ENCODE data around the gene CS.
A peak's percentile ranks its signal among the peaks of the same experiment; 100 is the strongest.
"Not testable (repeated sequence)": the region's sequence is repeated elsewhere in the genome, so short reads cannot be mapped to it uniquely, and the experiment has no call there.

CS gene

DNA sequence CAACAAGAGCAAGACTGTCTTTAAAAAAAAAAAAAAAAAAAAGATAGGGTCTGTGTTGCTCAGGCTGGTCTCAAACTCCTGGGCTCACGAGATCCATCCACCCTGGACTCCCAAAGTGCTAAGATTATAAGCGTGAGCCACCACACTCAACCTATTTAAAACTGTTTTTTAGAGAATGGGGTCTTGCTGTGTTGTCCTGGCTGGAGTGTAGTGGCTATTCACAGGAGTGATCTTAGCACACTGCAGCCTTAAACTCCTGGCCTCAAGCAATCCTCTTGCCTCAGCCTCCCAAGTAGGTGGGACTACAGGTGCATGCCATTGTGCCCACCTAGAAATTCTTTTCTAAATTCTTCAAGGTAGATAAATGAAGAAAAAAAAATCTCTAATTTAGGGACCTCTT is 25.8 kb downstream of the CS start:
- DNase-seq = no peak

DNA sequence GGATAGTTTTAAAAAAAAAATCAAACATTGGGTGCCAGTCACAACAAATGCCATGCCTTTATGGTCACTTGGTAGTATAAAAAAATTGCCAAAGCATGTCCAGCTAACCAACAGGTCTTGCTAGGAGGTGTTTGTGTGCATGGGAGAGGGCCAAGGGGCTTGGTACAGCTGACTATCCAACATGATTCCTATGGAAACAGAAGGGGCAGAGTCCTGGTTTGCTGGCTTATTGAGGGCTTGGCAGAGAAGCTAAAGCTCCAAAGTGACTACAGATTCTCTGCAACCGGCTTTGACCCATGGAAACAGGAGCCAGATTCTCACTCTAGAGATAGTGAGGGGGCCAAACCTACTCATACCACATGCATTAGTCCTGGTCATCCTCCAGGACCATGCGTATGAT is 27.7 kb downstream of the CS start:
- not testable (repeated sequence) for DNase-seq

DNA sequence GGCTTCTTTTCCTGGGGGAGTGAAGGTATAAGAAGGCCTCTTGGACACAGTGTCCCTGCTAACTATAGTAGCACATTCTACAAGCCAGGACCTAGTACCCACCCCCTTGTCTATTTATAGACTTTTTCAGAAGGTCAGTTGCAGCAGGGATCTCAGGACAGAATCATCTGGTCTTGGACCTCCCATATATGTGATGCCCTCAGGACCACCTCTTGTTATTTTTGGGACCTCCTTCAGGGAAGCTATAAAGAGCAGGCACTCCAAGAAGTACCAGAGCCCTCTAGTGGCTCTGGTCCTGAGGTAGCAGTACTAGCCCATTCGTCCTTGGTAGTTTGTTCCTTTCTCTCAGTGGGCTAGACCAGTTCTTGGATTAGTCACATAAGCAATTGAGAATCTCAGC is 29.1 kb downstream of the CS start:
- DNase-seq = no peak

DNA sequence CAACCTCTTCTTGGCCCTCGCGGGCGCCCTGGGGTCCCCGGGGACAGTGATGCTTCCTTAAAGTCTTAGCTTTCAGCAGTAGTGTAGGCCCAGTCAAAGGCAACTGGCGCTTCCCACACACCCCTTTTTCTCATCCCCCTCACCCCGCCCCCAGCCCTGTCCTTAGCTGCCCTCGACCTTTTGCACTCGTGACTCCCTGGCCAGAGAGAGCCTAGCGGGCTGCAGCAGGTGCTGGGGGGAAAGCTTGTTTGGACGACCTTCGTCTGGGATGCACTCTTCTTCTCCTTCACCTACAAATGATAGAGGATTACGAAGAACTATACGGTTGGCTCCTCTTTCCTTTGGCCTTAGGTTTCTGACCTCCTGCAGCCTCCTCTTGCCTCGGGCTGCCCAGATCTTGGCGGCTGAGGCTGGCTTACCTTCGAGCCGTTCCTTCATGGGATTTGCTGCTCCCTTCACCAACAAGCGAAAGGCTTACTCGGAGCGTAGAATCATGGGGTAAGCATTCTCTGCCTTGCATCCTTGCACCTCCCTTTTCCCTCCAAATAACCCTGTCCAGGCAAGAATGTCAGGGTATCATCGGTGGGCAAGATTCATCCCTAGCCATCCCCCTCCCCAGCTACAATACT is 32.6 kb downstream of the CS start:
- no peak for DNase-seq

DNA sequence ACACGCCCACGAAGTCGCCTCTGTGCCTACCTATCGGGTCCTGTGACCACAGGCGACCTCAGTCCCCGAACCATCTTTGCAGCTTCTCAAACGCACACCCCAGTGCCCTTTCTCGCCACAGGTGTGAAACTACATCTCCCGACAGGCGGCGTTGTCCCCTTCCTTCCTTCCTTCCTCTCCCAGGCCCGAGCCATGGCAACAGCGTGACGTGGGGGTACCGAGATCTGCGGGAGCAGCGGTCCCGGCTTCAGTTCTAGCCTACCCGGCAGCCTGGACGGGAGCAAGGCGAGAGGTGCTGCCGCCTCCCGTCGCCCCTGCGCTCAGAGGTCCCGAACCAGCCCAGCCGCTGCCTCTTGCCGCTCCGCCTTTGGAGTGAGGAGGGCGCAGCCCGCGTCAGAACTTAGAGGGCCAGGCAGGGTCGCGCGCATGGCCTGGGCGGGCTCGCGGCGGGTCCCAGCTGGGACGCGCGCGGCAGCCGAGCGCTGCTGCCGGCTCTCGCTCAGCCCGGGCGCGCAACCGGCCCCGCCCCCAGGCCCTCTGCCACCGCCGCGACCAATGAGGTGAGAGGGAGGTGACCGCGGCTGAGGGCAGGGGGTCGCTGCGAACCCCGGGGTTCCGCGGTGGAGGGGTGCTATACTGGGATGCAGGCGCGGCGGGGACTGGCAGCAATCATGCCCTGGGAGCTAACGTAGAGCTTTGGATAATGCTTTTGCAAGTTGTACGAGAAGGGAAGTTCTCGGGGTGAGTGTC is 33.3 kb downstream of the CS start, which contains the start of gene COQ10A:
COQ10A (plus strand) TSS at position 250 of the 750 bp plus-strand sequence; CDS start at position 427, 177 bp downstream.
- peak; percentile 85 for DNase-seq

DNA sequence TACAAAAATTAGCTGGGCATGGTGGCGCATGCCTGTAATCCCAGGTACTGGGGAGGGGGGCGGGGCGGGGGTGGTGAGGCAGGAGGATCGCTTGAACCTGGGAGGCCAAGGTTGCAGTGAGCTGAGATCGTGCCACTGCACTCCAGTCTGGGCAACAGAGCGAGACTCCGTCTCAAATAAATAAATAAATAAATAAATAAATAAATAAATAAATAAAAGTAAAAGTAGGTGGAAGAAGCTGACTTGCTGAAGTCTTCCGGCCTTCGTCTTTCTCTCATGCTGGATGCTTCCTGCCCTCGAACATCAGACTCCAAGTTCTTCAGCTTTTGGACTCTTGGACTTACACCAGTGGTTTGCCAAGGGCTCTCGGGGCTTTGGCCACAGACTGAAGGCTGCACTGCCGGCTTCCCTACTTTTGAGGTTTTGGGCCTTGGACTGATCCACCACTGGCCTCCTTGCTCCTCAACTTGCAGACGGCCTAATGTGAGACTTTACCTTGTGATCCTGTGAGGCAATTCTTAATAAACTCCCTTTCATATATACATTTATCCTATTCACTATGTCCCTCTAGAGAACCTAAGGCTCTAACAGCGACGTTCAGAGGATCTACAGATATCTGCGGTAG is 34.0 kb downstream of the CS start:
- not testable (repeated sequence) for DNase-seq

DNA sequence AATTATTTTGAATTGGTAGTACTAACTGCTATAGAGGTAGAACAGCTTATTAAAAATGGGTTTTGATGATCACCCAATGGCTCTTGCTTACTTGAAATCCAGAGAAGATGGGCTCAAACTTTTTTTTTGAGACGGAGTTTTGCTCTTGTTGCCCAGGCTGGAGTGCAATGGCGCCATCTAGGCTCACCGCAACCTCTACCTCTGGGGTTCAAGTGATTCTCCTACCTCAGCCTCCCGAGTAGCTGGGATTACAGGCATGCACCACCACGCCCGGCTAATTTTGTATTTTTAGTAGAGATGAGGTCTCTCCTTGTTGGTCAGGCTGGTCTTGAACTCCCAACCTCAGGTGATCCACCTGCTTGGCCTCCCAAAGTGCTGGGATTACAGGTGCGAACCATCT is 37.2 kb downstream of the CS start:
- DNase-seq = not testable (repeated sequence)

DNA sequence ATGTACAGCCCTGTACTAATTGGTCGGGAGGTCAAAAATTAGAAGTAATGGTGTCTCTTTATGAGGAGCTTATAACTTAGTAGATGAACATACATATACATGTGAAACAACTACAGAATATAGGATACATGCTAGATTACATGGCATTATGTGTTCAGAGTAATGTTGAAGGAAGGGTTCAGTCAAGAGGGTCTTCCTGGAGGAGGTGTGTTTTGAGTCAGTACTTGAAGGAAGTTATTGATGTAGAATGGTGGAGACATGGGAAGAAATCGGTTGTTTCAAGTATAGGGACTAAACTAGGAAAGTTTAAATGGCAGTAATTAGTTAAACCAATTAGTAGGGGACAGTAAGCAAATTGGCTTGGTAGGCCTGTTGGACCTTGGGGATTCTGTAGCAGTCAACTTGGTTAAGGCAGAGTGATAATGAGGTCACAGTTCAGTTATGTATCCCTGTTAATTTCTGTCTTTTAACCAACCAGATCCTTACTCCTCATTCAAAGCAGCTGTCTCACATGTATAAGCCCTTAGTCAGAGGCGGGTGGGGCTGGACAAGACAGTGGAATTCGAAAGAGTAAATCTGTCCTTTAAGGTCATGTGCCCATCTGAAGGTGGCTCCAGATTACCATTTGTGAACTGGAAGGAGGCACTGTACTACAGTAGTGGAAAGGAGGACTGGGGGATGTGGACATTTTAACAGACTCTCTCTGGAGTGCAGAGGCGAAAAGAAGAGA is 38.5 kb downstream of the CS start:
- no peak for DNase-seq

DNA sequence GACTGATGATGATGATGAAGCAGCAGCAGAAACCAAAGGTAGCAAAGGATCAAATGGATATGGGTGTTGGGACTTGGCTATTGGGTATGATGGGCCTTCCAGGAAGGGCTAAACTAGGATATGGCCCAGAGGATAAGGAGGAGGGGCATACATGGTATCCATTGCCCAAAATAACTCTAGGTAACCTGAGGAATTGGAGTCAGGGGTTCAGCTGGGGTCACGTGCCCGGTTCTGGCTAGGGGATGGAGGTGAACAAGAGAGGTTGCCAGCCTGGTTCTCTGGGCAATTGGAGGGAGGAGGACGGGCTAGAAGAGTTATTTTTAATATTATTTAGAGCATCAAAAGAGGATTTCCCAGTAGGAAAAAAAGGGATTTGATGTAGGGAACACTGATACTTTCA is 39.2 kb downstream of the CS start:
- no peak for DNase-seq

DNA sequence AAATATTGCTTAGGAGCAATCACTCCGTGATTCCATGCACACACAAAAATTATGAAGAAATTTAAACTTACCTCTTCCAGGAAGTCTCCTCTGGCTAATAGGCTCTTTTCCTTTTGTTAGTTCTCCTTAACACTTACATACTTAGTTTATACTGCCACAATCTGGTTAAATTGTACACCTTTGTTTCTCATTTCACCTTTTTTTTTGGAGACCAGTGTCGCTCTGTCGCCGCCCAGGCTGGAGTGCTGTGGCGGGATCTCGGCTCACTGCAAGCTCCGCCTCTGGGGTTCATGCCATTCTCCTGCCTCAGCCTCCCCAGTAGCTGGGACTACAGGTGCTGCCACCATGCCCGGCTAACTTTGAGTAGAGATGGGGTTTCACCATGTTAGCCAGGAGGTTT is 39.8 kb downstream of the CS start:
- DNase-seq = no peak

DNA sequence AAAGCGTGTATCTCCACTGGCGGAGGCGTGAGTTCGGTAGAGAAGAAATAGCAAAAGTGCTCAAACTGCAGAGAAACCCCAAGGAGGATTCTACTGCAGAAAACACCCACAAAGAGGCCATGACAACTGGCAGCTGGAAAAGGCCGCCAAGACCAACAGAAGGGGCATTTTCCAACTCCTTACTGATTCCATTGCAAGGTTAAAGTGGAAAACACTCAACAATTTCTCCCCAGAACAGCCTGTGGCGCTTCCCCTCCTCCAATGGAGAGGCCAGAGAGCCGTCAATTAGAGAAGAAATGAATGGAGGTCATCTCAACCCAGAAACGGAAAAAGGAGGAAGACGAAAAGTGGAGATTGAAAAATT is 41.3 kb downstream of the CS start:
- DNase-seq = no peak

DNA sequence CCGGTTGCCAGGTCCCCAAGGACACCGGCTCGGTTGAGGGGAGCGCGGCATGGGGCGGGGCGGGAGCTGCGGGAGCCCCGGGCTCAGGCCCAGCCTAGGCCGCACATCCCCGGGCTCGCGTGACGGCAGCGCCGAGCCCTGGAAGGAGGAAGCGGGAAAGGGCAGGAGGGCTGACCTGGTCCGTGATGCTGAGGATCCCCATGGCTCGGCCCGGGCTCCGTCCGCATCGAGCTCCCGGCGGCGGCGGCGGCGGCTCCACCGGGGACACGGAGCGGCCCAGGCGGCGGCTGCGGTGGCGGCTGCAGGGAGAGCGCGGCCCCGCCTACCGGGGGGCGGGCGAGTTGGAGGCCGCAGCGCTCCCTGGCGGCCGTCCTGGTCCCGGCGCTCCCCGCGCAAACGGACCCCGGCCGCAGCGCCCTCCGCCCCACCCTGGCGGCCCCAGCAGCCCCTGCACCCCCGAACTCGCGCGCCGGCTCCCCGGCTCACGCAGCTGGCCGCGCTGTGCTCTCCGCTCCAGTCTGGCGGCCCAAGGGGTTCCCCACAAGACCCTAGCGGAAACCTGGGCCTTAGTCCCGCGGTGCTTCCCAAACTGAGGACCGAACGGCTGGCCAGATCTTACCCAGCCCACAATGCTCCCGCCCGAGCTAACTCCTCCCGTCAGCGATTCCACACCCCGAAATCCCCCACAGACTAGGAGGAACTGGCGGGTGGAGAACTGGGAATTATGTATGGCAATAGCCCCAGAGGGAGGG is 41.9 kb downstream of the CS start, which contains the start of gene ANKRD52:
ANKRD52 (minus strand) TSS at position 317 of the 752 bp plus-strand sequence; CDS start at position 202, 115 bp downstream.
- DNase-seq = peak; percentile 85

DNA sequence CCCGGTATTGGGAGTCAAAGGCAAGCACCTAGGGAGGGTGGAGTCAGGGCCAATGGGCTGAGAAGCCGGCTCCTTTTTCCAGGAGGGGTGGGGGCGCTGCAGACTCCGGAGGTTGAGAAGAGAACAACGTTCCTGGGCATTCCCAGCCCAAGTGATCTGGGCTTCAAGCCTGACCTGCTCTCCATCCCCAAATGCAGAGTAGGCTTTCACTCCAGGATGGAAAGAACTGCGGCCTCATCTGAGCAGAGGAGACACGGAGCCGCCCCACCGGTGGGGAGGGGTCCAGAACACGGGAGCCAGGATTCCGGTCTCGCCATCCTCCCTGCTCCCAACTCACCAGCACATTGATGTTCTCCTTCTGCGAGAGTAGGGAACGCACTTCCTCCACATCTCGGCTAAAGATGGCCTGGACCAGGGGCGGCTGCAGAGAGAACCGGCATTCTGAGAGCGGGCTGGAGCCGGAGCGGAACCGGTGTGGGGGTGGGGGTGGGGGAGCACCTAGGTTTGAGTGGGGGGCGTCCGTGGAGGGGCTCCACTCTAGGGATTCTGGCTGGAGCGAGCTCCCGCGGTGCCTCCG is 42.6 kb downstream of the CS start:
- DNase-seq = no peak

DNA sequence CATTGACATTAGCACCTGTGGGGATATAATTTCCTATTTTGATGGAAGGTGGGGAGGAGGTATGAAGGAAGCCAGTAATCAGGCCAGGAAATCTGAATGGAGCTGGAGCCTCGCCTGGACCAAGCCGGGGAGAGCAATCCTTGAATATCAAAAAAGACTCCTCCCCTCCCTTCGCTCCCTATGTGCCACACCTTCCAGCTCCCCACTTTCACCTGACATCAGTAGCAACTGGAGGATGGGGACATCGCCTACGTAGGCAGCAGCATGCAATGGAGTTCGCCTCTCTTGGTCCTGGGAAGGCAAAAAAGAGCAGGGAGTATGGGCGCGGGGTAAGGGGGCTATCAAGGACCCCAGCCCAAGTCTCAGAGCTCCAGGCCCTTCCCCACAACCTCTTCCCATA is 43.1 kb downstream of the CS start:
- DNase-seq = no peak

DNA sequence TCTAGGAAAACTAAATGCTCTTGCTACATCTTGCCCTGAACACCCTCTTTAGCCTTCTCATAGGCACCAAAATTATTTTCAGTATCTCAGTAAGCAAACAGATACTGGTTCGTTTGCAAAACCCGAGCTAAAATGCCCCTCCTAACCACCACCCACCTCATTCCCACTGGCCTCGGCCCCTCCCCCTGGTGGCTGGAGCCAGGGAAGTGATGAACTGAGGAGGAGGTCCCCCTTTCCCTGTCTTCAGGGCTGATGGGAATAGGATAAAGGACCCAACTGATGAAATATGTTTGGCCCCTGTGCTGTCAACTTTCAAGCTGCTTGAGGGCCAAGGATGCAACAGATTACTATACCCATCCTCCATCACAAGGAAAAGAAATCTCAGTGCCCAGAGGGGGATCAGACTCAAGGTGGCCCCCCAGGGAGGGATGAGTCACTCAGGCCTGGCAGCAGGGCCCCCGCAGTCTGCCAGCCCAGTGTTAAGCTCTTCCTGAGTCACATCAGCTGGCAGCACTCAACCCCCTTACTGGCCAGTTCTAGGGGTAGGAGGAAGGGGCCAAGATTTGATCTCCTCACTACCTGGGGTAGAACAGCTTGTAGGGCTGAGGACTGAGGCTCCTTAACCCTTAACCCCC is 43.7 kb downstream of the CS start:
- no peak for DNase-seq

DNA sequence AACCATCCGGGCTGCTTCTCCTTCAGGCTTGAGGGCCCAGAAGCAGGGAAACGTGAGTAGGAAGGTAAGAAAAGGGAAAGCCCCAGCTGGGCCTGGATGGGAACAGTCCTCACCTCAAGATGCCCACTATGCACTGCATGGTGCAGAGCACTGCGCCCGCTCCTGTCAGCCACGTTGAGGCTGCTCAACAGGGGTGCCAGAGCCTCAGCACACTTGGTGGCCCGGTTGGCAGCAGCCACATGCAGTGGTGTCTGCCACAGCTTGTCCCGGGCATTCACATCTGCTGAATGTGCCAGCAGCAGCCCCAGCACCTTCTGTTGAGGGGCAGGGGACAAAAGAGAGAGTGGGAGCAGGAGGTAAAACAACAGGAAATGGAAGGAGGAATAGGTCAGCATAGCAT is 44.5 kb downstream of the CS start:
- DNase-seq = no peak

DNA sequence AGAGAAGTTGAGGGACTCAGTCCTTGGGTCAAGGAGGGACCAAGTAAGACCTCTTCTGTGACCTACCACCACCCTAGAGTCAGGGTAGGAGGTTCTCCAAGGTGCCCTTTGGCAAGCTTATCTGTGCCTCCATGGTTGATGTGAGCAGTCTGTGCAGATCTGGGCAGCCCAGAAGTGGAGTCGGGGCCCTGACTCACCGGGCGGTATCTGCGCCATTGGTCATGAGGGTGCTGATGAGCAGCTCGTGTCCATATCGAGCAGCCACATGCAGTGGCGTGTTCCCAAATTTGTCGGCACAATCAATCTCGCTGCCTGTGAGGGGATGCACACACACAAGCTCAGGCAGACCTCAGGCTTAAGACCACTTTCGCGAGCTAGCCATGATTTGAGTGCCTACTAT is 47.0 kb downstream of the CS start:
- DNase-seq = no peak

DNA sequence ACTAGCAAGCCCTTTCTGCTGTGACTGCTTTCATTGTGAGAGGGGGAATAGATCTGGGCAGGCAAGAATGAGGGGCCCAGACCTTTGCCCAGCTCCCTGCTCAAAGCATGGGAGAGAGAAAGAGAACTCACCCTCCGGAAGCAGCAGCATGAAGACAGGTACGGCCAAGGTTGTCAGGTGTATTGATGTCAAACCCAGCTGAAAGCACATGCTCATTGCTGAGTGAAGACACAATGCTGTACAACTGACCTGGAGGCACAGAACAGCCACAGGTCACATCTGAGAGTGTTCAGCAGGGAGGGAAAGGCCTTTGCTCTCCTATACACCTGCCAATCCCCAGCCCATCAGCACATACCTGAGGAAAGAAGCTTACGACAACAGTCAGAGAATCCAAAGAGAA is 47.5 kb downstream of the CS start:
- no peak for DNase-seq

DNA sequence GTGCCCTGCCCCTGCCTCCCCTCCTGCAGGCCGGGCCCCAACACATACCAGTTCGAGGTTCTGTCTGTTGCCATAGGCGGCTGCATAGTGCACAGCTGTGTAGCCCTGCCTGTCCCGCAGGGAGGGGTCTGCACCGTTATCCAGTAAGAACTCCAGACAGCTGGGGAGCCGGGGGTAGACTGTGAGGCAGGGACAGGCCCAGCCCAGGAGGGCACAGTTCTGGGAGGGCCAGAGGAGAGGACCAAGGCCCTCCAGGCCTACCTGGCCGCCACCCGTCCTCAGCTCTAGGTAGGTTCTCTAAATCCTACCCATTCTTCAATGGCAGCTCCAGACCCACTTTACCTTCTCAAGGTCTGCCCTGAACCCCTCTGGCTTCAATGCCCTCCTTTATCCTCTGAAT is 51.4 kb downstream of the CS start:
- DNase-seq = no peak

DNA sequence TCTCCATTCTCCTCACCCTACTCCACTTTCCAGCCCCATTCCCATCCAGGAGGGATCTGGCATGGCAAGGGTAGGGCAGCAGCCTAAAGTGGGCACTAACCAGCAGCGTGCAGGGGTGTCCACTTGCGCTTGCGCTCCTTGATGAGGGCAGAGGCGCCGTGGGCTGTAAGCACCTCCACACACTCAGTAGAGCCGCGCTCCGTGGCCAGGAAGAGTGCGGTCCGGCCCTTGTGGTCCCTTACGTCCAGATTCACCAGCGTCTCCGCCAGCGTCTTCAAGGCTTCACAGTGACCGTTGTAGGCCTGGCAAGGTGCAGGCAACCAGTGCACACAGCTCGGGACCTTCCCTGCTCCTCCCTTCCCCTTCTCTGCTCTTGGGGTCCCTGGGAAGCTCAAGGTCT is 52.2 kb downstream of the CS start:
- DNase-seq = no peak

DNA sequence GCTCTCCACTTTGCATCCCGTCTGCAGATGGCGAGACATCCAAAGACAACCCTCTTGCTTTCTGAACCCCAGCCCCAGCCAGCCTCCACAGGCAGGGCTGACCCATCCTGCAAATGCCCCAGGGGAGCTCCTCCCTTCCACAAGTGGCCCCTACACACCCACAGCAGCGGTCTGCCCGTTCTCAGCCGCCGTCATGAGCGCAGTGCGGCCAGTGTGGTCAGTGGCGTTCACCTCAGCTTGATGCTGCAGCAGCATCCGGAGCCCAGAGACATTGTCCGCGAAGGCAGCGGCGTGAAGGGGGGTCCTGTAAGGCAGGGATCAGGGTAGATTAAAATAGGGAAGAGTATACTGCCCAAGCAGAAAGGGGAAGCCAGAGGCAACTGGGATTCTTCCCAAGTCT is 55.6 kb downstream of the CS start:
- no peak for DNase-seq

DNA sequence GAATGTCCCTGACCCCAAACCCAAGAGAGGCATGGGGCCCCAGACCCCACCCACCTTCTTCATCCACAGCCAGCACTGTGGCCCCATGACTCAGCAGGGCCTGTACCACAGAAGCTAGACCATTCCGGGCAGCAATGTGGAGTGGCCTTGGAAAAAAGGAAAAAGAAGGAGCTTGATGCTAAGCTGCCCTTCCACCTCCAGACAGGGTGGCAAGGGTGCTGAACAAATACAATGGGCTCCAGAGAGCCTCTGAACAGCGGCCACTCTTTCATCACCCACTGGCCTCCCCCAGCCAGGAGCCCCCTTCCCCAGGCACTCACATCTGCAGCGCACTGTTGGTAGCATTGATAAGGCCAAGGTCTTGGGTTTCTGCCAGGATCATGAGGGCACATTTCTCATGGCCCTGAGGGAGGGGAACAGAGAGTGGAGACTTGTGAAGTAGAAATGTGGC is 56.4 kb downstream of the CS start:
- DNase-seq = no peak

Measured in activated naive CD4-positive, alpha-beta T cell treated with anti-CD3 and anti-CD28 coated beads, Interleukin-2, amount 50 U/mL, for 16 hours (primary cell).